Tibial nerve (tissue), 4 donors: ENCODE results near the gene CD47. TPM values are rescaled to one million over a fixed set of nuclear protein-coding genes. Genes with fewer than 3 reads are reported as not detected.

Experiments used
- DNase-seq, 2 donors: peaks; one replicate each; pipeline ENCODE4 v3.0.0-alpha.2; 2019; ENCODE audit warnings: low spot score in 2 of 2
- H3K27ac ChIP-seq, 4 donors: fragments of 200-600 bp; sonication (generic) in 3 of 4; one replicate each; pipeline ENCODE4 v1.5.1; 2017 to 2019; ENCODE audit warnings: mild to moderate bottlenecking in 1 of 4
- H3K27me3 ChIP-seq, 2 donors: fragments of 200-600 bp; sonication (generic) in 1 of 2; one replicate each; pipeline versions ENCODE4 v1.5.1 to v1.6.0; 2017 to 2019
- H3K36me3 ChIP-seq, 3 donors: fragments of 200-600 bp; sonication (generic); one replicate each; pipeline ENCODE4 v1.5.1; 2018 to 2019
- H3K4me1 ChIP-seq, 4 donors: fragments of 200-600 bp; sonication (generic) in 3 of 4; one replicate each; pipeline ENCODE4 v1.5.1; 2017 to 2019
- H3K4me3 ChIP-seq, 4 donors: fragments of 200-600 bp; sonication (generic) in 3 of 4; one replicate each; pipeline ENCODE4 v1.5.1; 2017 to 2019; ENCODE audit warnings: mild to moderate bottlenecking in 1 of 4, moderate library complexity in 1 of 4
- H3K9me3 ChIP-seq, 4 donors: fragments of 200-600 bp; sonication (generic) in 3 of 4; one replicate each; pipeline ENCODE4 v1.5.1; 2017 to 2019
- CTCF ChIP-seq, 5 experiments: fragments of 200-600 bp in 3 of 5; fragments of 450-650 bp in 2 of 5; sonication (generic) in 3 of 5; IDR thresholded peaks; one replicate each; pipeline ENCODE4 v1.5.1; 2016 to 2019; ENCODE audit warnings: antibody characterized with exemption in 5 of 5, mild to moderate bottlenecking in 3 of 5, moderate library complexity in 2 of 5
- EP300 ChIP-seq, 2 donors: sonication (generic); formaldehyde crosslinking; IDR thresholded peaks; one replicate each; pipeline ENCODE4 v1.6.1; 2017; ENCODE audit warnings: antibody characterized with exemption in 2 of 2, mild to moderate bottlenecking in 1 of 2
- POLR2A ChIP-seq, 2 donors: fragments of 450-650 bp; IDR thresholded peaks; one replicate each; pipeline ENCODE4 v1.6.1; 2017; ENCODE audit warnings: antibody characterized with exemption in 2 of 2, mild to moderate bottlenecking in 2 of 2, moderate library complexity in 2 of 2
- WGBS, 2 donors: methylation state at CpG; one replicate each; pipeline ENCODE4 v1.1.5; 2018; 5-methylcytosine and 5-hydroxymethylcytosine counted together
- total RNA-seq, 4 donors: library from RNA; depleted of rRNA; stranded (reverse); fragments of >200 nt; gene quantifications; one replicate each; pipeline ENCODE4 v1.1.0, GENCODE V29; 2016

CD47 gene
- total RNA-seq, 4 donors from 2014 or later, result 57.9 to 63.9 (median 60.5) TPM

GRCh38 chr3:108051005-108051404, 39.8 kb downstream of the CD47 start:
- 91% methylated on average over 3 of the region's 3 CpGs for WGBS, 2 donors

GRCh38 chr3:108047987-108048386, 42.8 kb downstream of the CD47 start:
- no peak for DNase-seq
- 80 to 91% methylated on average over 1 of the region's 1 CpG for WGBS, 2 donors
- Histone ChIP-seq H3K36me3 (peaks cover 0 to 38% (median 0%) of the 10 kb centered on the region in 3 donors), H3K9me3 (no peaks in the 10 kb centered on the region), H3K4me1 (no peaks in the 10 kb centered on the region), H3K4me3 (no peak overlapping the region), H3K27me3 (no peaks in the 10 kb centered on the region), H3K27ac (no peak overlapping the region)
- TF ChIP-seq CTCF (IDR thresholded peaks at IDR 0.05) (no peak), POLR2A (IDR thresholded peaks at IDR 0.05) (no peak), EP300 (IDR thresholded peaks at IDR 0.05) (no peak)

More at GRCh38 chr3:108051005-108051404, 39.8 kb downstream of the CD47 start:
- DNase-seq, result no peak
- Histone ChIP-seq H3K27me3 (no peaks in the 10 kb centered on the region), H3K36me3 (peaks cover 0 to 45% (median 0%) of the 10 kb centered on the region in 3 donors), H3K9me3 (no peaks in the 10 kb centered on the region), H3K4me1 (no peaks in the 10 kb centered on the region), H3K27ac (no peak overlapping the region), H3K4me3 (no peak overlapping the region)
- TF ChIP-seq POLR2A (IDR thresholded peaks at IDR 0.05) (no peak), EP300 (IDR thresholded peaks at IDR 0.05) (no peak), CTCF (IDR thresholded peaks at IDR 0.05) (no peak)

GRCh38 chr3:108046247-108046646, 44.6 kb downstream of the CD47 start:
- H3K9me3 ChIP-seq, result no peaks in the 10 kb centered on the region
- no peak for DNase-seq
- no peaks in the 10 kb centered on the region for H3K4me1 ChIP-seq
- no peak overlapping the region for H3K4me3 ChIP-seq
- 95 to 97% methylated on average over 1 of the region's 1 CpG for WGBS, 2 donors
- no peaks in the 10 kb centered on the region for H3K27me3 ChIP-seq
- peaks cover 0 to 40% (median 0%) of the 10 kb centered on the region in 3 donors for H3K36me3 ChIP-seq
- TF ChIP-seq CTCF (IDR thresholded peaks at IDR 0.05) (no peak), POLR2A (IDR thresholded peaks at IDR 0.05) (no peak), EP300 (IDR thresholded peaks at IDR 0.05) (no peak)
- no peak overlapping the region for H3K27ac ChIP-seq

- Histone ChIP-seq H3K9me3 (no peaks in the 10 kb centered on the region), H3K27ac (no peak overlapping the region), H3K27me3 (no peaks in the 10 kb centered on the region), H3K4me1 (no peaks in the 10 kb centered on the region), H3K4me3 (no peak overlapping the region), H3K36me3 (peaks cover 0 to 41% (median 0%) of the 10 kb centered on the region in 3 donors)
- DNase-seq, result no peak
- TF ChIP-seq EP300 (IDR thresholded peaks at IDR 0.05) (no peak), CTCF (IDR thresholded peaks at IDR 0.05) (no peak), POLR2A (IDR thresholded peaks at IDR 0.05) (no peak)
Measured at GRCh38 chr3:108044699-108045098, 46.1 kb downstream of the CD47 start.

- TF ChIP-seq EP300 (IDR thresholded peaks at IDR 0.05), result no peak
- no peak for TF ChIP-seq POLR2A (IDR thresholded peaks at IDR 0.05)
- no peak for TF ChIP-seq CTCF (IDR thresholded peaks at IDR 0.05)
- WGBS, 2 donors, result 83% methylated on average over 8 of the region's 8 CpGs
- H3K4me3 ChIP-seq, result no peak overlapping the region
Measured at GRCh38 chr3:108042300-108042699, 48.5 kb downstream of the CD47 start.

More at GRCh38 chr3:108042300-108042699, 48.5 kb downstream of the CD47 start:
- H3K36me3 ChIP-seq, result peaks cover 0 to 37% (median 0%) of the 10 kb centered on the region in 3 donors
- no peak for DNase-seq
- peaks cover 0 to 1% (median 0%) of the 10 kb centered on the region in 4 donors for H3K4me1 ChIP-seq
- H3K27me3 ChIP-seq, result no peaks in the 10 kb centered on the region
- H3K9me3 ChIP-seq, result no peaks in the 10 kb centered on the region
- no peak overlapping the region for H3K27ac ChIP-seq
